Measurements from ENCODE around the gene NCS1. TPM values are rescaled to one million over a fixed set of nuclear protein-coding genes. Genes with fewer than 3 reads are reported as not detected.

NCS1 gene
- total and polyA plus RNA-seq, 2 experiments from 2014 or later = 4.7 to 33.0 TPM

DNA sequence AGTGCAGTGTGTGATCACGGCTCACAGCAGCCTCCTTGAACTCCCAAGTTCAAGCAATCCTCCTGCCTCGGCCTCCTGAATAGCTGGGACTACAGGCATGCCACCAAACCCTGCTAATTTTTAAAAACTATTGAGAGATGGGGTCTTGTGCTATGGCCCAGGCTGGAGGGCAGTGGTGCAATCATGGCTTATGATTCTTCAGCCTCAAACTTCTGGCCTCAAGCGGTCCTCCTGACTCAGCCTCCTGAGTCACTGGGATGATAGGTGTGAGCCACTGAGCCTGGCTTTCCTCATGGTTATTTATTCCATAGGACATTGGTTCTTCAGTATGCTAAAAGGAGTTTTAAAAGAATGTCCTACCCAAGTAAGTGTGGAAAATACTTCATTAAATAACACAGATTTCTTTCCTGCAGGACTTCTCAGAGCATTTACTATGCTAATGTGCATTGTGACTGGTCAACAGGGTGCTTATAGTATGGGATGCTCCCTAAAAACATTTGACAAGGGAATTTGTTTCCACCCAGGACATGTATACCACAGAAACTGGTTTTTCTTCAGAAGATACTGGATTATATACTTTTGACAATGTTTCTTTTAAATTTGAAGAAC lies 11.2 kb upstream of the NCS1 start:
- 77 to 83% methylated on average over 3 of the region's 3 CpGs for WGBS, 2 experiments (ENCODE audit: low coverage in 1 of 2, low lambda C conversion rate in 2 of 2, missing lambda C conversion rate in 2 of 2)
- TF ChIP-seq EZH2phosphoT487 (IDR thresholded peaks at IDR 0.05; ENCODE audit: insufficient read depth, low read depth) = no peak
- TF ChIP-seq EZH2 (IDR thresholded peaks at IDR 0.05; ENCODE audit: insufficient read depth, poor library complexity, severe bottlenecking) = no peak
- Histone ChIP-seq H3K4me1 (ENCODE audit: insufficient read depth) (no peaks in the 10 kb centered on the region), H3K27ac (no peak overlapping the region), H3F3A (ENCODE audit: insufficient read depth) (no peaks in the 10 kb centered on the region), H3K4me3 (no peak overlapping the region), H2AFZ (no peak overlapping the region), H3K36me3 (ENCODE audit: low read depth) (no peaks in the 10 kb centered on the region), H3K27me3 (replicated peaks; ENCODE audit: insufficient read depth) (no peaks in the 10 kb centered on the region), H3K9me3 (ENCODE audit: low read depth) (no peaks in the 10 kb centered on the region), H4K20me1 (ENCODE audit: insufficient read depth) (no peaks in the 10 kb centered on the region), H3K79me2 (ENCODE audit: insufficient read depth) (no peaks in the 10 kb centered on the region), H3K9me2 (ENCODE audit: insufficient read depth) (no peaks in the 10 kb centered on the region), H3K4me2 (ENCODE audit: unreplicated experiment) (no peak overlapping the region), H3K9ac (no peak overlapping the region)
- DNase-seq = no peak
- in situ Hi-C loops (cut with MboI) = no loop called here

DNA sequence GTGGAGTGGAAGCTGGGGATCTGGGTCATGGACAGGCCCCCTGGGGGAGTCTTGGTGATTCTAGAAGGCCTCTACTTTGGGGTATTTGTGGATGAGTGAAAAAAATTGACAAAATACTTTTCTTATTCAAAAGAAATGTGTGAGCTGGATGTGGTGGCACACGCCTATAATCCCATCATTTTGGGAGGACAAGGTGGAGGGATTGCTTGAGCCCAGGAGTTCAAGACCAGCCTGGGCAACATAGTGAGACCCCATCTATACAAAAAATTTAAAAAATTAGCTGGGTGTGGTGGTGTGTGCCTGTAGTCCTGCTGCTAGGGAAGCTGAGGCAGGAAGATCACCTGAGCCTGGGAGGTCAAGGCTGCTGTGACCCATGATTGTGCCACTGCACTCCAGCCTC lies 6.6 kb upstream of the NCS1 start:
- Histone ChIP-seq H3K9me2 (ENCODE audit: insufficient read depth) (no peaks in the 10 kb centered on the region), H3K79me2 (ENCODE audit: insufficient read depth) (no peaks in the 10 kb centered on the region), H3K4me1 (ENCODE audit: insufficient read depth) (no peaks in the 10 kb centered on the region), H3K9ac (no peak overlapping the region), H3K27ac (no peak overlapping the region), H3K27me3 (replicated peaks; ENCODE audit: insufficient read depth) (no peaks in the 10 kb centered on the region), H3F3A (ENCODE audit: insufficient read depth) (no peaks in the 10 kb centered on the region), H3K4me3 (no peak overlapping the region), H4K20me1 (ENCODE audit: insufficient read depth) (no peaks in the 10 kb centered on the region), H2AFZ (no peak overlapping the region), H3K4me2 (ENCODE audit: unreplicated experiment) (no peak overlapping the region), H3K36me3 (ENCODE audit: low read depth) (no peaks in the 10 kb centered on the region), H3K9me3 (ENCODE audit: low read depth) (no peaks in the 10 kb centered on the region)
- DNase-seq = no peak
- WGBS, 2 experiments (ENCODE audit: low coverage in 1 of 2, low lambda C conversion rate in 2 of 2, missing lambda C conversion rate in 2 of 2) = 93 to 95% methylated on average over 1 of the region's 1 CpG
- TF ChIP-seq EZH2 (IDR thresholded peaks at IDR 0.05; ENCODE audit: insufficient read depth, poor library complexity, severe bottlenecking) (no peak), EZH2phosphoT487 (IDR thresholded peaks at IDR 0.05; ENCODE audit: insufficient read depth, low read depth) (no peak)
- in situ Hi-C loops (cut with MboI) = no loop called here

DNA sequence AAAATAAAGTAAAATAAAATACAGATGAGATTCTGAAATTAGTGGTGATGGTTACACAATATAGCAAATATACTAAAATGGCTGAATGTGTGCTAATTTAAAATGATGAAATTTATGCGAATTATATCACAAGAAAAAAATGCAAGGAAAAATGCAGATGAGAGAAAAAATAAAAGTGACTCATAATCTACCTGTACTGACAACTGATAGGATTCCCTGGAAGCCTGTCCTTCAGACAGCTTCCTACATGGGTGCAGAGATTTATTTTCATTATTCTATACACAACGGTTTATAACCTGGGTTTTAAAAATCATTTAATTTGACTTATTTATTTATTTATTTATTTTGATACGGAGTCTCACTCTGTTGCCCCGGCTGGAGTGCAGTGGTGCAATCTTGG lies 5.8 kb upstream of the NCS1 start:
- no peaks in the 10 kb centered on the region for H3K4me1 ChIP-seq (ENCODE audit: insufficient read depth)
- no peaks in the 10 kb centered on the region for H3F3A ChIP-seq (ENCODE audit: insufficient read depth)
- no peak overlapping the region for H3K4me2 ChIP-seq (ENCODE audit: unreplicated experiment)
- H3K27ac ChIP-seq = no peak overlapping the region
- no peaks in the 10 kb centered on the region for H3K36me3 ChIP-seq (ENCODE audit: low read depth)
- H3K9me2 ChIP-seq (ENCODE audit: insufficient read depth) = no peaks in the 10 kb centered on the region
- WGBS, 2 experiments (ENCODE audit: low coverage in 1 of 2, low lambda C conversion rate in 2 of 2, missing lambda C conversion rate in 2 of 2) = 65 to 76% methylated on average over 4 of the region's 4 CpGs
- H3K9me3 ChIP-seq (ENCODE audit: low read depth) = no peaks in the 10 kb centered on the region
- in situ Hi-C loops (cut with MboI) = no loop called here
- H4K20me1 ChIP-seq (ENCODE audit: insufficient read depth) = no peaks in the 10 kb centered on the region
- no peak overlapping the region for H3K9ac ChIP-seq
- no peak for TF ChIP-seq EZH2phosphoT487 (IDR thresholded peaks at IDR 0.05; ENCODE audit: insufficient read depth, low read depth)
- TF ChIP-seq EZH2 (IDR thresholded peaks at IDR 0.05; ENCODE audit: insufficient read depth, poor library complexity, severe bottlenecking) = no peak
- no peaks in the 10 kb centered on the region for H3K79me2 ChIP-seq (ENCODE audit: insufficient read depth)
- no peak overlapping the region for H3K4me3 ChIP-seq
- H2AFZ ChIP-seq = no peak overlapping the region
- DNase-seq = no peak
- no peaks in the 10 kb centered on the region for H3K27me3 ChIP-seq (replicated peaks; ENCODE audit: insufficient read depth)

DNA sequence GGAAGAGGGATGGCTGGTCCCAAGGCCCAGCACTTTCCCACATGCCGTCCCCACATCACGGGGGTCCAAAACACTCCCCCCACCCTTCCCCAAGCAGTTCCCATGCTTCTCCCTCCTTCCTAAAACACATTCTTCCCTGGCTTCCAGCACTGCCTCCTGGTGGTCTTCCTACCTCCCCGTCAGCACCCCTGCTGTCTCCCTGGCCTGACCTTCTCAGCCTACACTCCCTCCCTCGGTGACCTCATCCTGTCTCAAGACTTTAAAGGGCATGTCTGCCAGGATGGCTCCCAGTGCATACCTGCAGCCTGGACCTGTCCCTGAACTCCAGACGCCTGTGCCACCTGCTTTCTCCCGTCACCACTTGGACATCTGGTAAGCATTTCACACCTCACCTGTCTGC lies 4.3 kb upstream of the NCS1 start:
- Histone ChIP-seq H3K9me2 (ENCODE audit: insufficient read depth) (no peaks in the 10 kb centered on the region), H3F3A (ENCODE audit: insufficient read depth) (no peaks in the 10 kb centered on the region), H3K4me1 (ENCODE audit: insufficient read depth) (no peaks in the 10 kb centered on the region), H3K79me2 (ENCODE audit: insufficient read depth) (peaks cover 2% of the 10 kb centered on the region), H3K4me3 (no peak overlapping the region), H3K9me3 (ENCODE audit: low read depth) (no peaks in the 10 kb centered on the region), H3K27ac (no peak overlapping the region), H3K9ac (no peak overlapping the region), H3K4me2 (ENCODE audit: unreplicated experiment) (no peak overlapping the region), H3K36me3 (ENCODE audit: low read depth) (no peaks in the 10 kb centered on the region), H3K27me3 (replicated peaks; ENCODE audit: insufficient read depth) (no peaks in the 10 kb centered on the region), H4K20me1 (ENCODE audit: insufficient read depth) (no peaks in the 10 kb centered on the region), H2AFZ (no peak overlapping the region)
- TF ChIP-seq EZH2phosphoT487 (IDR thresholded peaks at IDR 0.05; ENCODE audit: insufficient read depth, low read depth) (no peak), EZH2 (IDR thresholded peaks at IDR 0.05; ENCODE audit: insufficient read depth, poor library complexity, severe bottlenecking) (no peak)
- DNase-seq = no peak
- in situ Hi-C loops (cut with MboI) = no loop called here
- 81 to 82% methylated on average over 5 to 6 of the region's 6 CpGs for WGBS, 2 experiments (ENCODE audit: low coverage in 1 of 2, low lambda C conversion rate in 2 of 2, missing lambda C conversion rate in 2 of 2)
